ENCODE results near the gene COG1. TPM values are rescaled to one million over a fixed set of nuclear protein-coding genes. Genes with fewer than 3 reads are reported as not detected.

COG1 gene
- total RNA-seq, 1 experiment from 2014 or later = 25.3 TPM

- DNase-seq (ENCODE audit: low spot score) = no peak
These were observed 5.5 kb downstream of the COG1 start for GRCh38 chr17:73198201-73198929.

GRCh38 chr17:73198930-73199260, 6.0 kb downstream of the COG1 start:
- DNase-seq (ENCODE audit: low spot score) = no peak

GRCh38 chr17:73199751-73200317, 7.0 kb downstream of the COG1 start:
- no peak for DNase-seq (ENCODE audit: low spot score)

- DNase-seq (ENCODE audit: low spot score) = no peak
These were observed 7.6 kb downstream of the COG1 start for GRCh38 chr17:73200476-73200875.

GRCh38 chr17:73201215-73202069, 8.6 kb downstream of the COG1 start:
- DNase-seq (ENCODE audit: low spot score) = peak; percentile 33

GRCh38 chr17:73203135-73203787, 10.4 kb downstream of the COG1 start:
- DNase-seq (ENCODE audit: low spot score) = peak; percentile 40

GRCh38 chr17:73203788-73204479, 11.1 kb downstream of the COG1 start:
- DNase-seq (ENCODE audit: low spot score) = no peak

GRCh38 chr17:73205459-73205961, 12.7 kb downstream of the COG1 start:
- DNase-seq (ENCODE audit: low spot score) = no peak

- DNase-seq (ENCODE audit: low spot score) = no peak
These were observed 15.4 kb downstream of the COG1 start for GRCh38 chr17:73208139-73208827.

- DNase-seq (ENCODE audit: low spot score) = no peak
These were observed 16.6 kb downstream of the COG1 start for GRCh38 chr17:73209436-73209835.

- DNase-seq (ENCODE audit: low spot score) = no peak
These were observed 17.3 kb downstream of the COG1 start for GRCh38 chr17:73210002-73210678.

GRCh38 chr17:73211745-73212144, 18.9 kb downstream of the COG1 start:
- no peak for DNase-seq (ENCODE audit: low spot score)

- no peak for DNase-seq (ENCODE audit: low spot score)
These were observed 21.2 kb downstream of the COG1 start for GRCh38 chr17:73214008-73214407.

GRCh38 chr17:73214851-73215250, 22.0 kb downstream of the COG1 start:
- DNase-seq (ENCODE audit: low spot score) = no peak

GRCh38 chr17:73215447-73215846, 22.6 kb downstream of the COG1 start:
- DNase-seq (ENCODE audit: low spot score) = no peak

GRCh38 chr17:73223626-73224230, 30.9 kb downstream of the COG1 start:
- DNase-seq (ENCODE audit: low spot score) = no peak

GRCh38 chr17:73224237-73224636, 31.4 kb downstream of the COG1 start:
- DNase-seq (ENCODE audit: low spot score) = no peak

- DNase-seq (ENCODE audit: low spot score) = no peak
These were observed 31.9 kb downstream of the COG1 start for GRCh38 chr17:73224663-73225305.

- DNase-seq (ENCODE audit: low spot score) = no peak
These were observed 33.8 kb downstream of the COG1 start for GRCh38 chr17:73226556-73227172.
